ENCODE results near the gene CCDC183.

Gene CCDC183

DNA sequence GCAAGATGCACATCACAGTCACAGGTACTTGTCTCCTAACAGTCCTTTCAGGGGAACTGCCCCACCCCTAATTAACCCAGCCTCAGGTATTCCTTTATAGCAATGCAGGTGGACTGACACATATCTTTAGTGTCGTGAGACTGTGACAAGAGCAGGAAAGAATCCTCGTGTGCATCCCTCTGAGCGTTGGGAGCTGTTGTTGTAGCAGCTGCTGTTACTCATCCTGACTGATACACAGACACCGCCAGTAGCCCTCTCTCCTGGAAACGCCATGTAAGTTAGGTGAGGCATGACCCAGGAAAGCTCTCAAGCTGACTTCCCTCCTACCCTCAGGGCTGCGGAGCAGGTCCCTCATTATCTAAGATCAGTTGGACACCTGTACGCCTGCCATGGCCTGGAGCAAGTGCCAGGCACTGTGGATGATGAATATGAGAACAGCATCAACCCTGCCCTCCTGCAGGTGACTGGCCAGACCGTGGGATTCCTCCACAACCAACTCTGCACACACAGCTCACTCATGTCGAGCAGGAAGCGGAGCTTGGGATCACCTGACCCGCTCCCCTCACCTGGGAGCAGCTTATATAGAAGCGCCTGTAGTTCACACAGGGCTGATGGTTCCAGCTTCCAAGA lies 21.6 kb upstream of the CCDC183 start:
- TF ChIP-seq CTCF (IDR thresholded peaks at IDR 0.05; ENCODE audit: control insufficient read depth, extremely low read depth, insufficient read depth): no peak
- no peak for DNase-seq (ENCODE audit: low read depth)
- H3K4me3 ChIP-seq (ENCODE audit: low read depth, low read length): no peak overlapping the region

DNA sequence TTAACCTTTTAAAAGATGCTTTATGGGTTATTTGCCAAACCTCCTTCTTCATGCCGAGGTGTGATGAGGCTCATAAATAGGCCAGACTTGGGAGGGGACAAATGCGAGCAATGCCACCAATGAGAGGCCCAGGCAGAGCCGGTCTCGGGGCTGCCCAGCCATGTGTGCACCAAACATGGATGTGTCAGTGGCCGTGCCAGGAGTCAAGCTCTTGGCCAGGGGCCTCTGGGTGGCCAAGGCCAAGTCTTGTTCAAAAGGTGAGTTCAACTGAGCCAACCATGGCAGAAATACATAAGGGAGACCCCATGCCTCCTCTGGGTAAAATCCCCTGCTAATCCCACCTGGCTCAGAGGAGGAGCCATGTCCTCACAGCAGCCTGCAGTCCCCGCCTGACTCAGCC lies 20.9 kb upstream of the CCDC183 start:
- H3K4me3 ChIP-seq (ENCODE audit: low read depth, low read length): no peak overlapping the region
- DNase-seq (ENCODE audit: low read depth): no peak
- no peak for TF ChIP-seq CTCF (IDR thresholded peaks at IDR 0.05; ENCODE audit: control insufficient read depth, extremely low read depth, insufficient read depth)

DNA sequence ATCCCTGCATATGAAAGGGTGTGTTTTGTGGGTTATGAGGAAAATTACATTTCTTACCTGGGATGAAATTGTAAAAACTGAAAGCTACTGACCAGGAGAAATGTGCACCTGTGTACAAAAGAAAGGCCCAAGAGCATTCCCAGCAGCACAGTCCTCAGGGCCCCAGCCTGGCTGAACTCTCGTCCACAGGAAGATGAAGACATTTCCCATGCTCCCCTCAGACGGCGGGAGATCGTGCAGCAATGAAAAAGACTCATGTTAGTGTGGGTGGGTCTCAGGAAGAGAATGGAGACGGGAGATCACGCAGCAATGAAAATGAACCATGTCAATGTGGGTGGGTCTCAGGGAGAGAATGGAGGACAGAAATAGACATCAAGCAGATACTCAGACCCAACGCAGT lies 19.2 kb upstream of the CCDC183 start:
- no peak for TF ChIP-seq CTCF (IDR thresholded peaks at IDR 0.05; ENCODE audit: control insufficient read depth, extremely low read depth, insufficient read depth)
- DNase-seq (ENCODE audit: low read depth): no peak
- no peak overlapping the region for H3K4me3 ChIP-seq (ENCODE audit: low read depth, low read length)

DNA sequence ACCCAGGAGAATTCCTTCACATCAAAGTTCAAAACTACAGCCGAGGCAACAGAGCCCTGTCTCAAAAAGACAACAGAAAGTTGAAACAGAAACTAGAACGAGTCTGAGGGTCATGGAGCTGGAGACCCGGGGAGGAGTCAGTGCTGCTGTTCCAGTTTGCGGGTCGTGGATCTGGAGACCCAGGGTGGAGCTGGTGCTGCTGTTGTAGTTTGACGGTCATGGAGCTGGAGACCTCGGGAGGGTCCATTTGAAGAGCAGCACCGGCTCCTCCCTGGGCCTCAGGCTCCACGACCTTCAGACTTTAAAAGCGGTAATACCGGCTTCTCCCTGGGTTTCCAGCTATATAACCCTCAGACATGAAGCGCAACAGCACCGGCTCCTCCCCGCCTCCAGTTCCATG lies 18.8 kb upstream of the CCDC183 start:
- no peak for TF ChIP-seq CTCF (IDR thresholded peaks at IDR 0.05; ENCODE audit: control insufficient read depth, extremely low read depth, insufficient read depth)
- no peak overlapping the region for H3K4me3 ChIP-seq (ENCODE audit: low read depth, low read length)
- DNase-seq (ENCODE audit: low read depth): no peak

DNA sequence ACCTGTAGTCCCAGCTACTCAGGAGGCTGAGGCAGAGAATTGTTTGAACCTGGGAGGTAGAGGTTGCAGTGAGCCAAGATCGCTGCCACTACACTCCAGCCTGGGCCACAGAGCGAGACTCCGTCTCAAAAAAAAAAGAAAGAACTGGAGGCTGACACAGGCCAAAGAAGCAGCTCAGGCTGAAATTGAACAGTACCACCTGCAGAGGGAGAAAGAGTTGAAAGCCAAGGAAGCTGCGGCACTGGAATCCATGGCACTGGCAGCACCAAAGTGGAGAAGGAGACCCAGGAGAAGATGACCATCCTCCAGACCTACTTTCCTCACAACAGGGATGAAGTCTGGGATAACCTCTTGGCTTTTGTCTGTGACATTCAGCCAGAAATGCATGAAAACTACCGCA lies 16.3 kb upstream of the CCDC183 start:
- no peak for DNase-seq (ENCODE audit: low read depth)
- no peak for TF ChIP-seq CTCF (IDR thresholded peaks at IDR 0.05; ENCODE audit: control insufficient read depth, extremely low read depth, insufficient read depth)
- no peak overlapping the region for H3K4me3 ChIP-seq (ENCODE audit: low read depth, low read length)

- no peak overlapping the region for H3K4me3 ChIP-seq (ENCODE audit: low read depth, low read length)
- TF ChIP-seq CTCF (IDR thresholded peaks at IDR 0.05; ENCODE audit: control insufficient read depth, extremely low read depth, insufficient read depth): no peak
- DNase-seq (ENCODE audit: low read depth): no peak
Observed at GRCh38 chr9:136782452-136782851, 13.7 kb upstream of the CCDC183 start.
